GM12873 (cell line): ENCODE data around the gene FAM217B.

Experiments used
- TF ChIP-seq, protein P1 (sequence below): IDR thresholded peaks from 2 replicates; pipeline ENCODE4 v1.5.1; 2012; ENCODE audit warnings: low read depth, mild to moderate bottlenecking, moderate library complexity, low read length, control low read depth; ENCODE audit not compliant: insufficient read depth; ENCODE audit errors: missing control alignments

FAM217B gene

GRCh38 chr20:59977086-59977485, 36.9 kb downstream of the FAM217B start:
- TF ChIP-seq, protein P1, sequence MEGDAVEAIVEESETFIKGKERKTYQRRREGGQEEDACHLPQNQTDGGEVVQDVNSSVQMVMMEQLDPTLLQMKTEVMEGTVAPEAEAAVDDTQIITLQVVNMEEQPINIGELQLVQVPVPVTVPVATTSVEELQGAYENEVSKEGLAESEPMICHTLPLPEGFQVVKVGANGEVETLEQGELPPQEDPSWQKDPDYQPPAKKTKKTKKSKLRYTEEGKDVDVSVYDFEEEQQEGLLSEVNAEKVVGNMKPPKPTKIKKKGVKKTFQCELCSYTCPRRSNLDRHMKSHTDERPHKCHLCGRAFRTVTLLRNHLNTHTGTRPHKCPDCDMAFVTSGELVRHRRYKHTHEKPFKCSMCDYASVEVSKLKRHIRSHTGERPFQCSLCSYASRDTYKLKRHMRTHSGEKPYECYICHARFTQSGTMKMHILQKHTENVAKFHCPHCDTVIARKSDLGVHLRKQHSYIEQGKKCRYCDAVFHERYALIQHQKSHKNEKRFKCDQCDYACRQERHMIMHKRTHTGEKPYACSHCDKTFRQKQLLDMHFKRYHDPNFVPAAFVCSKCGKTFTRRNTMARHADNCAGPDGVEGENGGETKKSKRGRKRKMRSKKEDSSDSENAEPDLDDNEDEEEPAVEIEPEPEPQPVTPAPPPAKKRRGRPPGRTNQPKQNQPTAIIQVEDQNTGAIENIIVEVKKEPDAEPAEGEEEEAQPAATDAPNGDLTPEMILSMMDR = no peak

DNA sequence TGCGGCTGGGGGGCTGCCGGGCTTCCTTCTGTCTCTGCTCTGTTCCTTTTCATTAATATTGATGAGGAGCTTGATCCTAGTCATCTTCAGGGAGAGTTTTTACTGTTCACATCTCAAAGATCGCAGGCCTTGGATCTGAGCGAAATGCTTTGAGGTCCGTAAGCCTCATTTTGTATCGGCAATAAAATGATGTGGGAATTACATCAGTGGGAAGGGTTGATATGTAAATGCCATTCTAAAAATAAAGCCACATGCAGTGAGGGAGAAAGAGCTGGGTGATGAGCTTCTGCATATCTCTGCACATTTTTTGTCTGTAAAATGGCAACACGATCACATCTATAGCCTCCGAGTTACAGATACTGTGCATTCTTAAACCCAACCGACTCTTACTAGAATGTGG, 42.9 kb downstream of the FAM217B start:
- TF ChIP-seq, protein P1 = no peak

DNA sequence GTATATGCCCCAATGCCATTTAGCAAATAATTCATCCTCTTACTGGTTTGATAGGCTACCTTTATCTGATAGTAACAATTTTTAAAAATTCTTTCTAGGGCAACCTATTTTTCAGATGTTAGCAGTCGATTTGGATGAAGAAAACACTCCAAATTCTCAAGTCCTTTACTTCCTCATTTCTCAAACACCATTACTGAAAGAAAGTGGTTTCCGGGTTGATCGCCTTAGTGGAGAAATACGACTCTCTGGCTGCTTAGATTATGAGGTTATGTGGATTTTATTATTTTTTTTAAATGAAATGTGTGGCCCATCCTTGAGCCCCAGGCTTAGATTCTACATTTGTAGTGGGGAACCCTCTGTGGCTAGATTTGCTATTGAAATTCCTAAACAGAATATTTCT, 44.4 kb downstream of the FAM217B start:
- TF ChIP-seq, protein P1 = no peak

- TF ChIP-seq, protein P1 = no peak
These were observed 45.0 kb downstream of the FAM217B start for GRCh38 chr20:59985164-59985563.

GRCh38 chr20:59985864-59986263, 45.7 kb downstream of the FAM217B start:
- TF ChIP-seq, protein P1 = peak; percentile 39

DNA sequence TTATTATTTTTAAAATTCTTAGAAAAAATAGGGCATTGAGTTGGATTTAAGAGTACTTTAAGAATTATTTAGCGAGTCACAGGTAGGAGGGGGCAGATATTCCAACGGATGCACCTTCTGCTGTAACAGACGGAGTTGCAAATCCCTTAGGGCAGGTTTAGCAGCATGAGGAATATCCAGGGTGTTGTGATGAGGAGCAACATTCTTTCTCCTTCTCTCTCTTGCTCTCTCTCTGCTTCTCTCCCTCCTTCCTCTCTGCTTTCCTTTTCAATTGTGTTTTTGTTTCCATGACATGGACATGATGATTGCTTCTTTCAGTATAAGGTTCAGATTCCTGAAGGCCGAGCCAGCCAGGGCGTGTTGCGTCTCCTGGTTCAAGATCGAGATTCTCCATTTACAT, 46.9 kb downstream of the FAM217B start:
- TF ChIP-seq, protein P1 = no peak

- TF ChIP-seq, protein P1 = no peak
These were observed 48.0 kb downstream of the FAM217B start for GRCh38 chr20:59988141-59988540.
